Aorta (tissue), 5 donors: ENCODE results near the gene MEF2B. TPM values are rescaled to one million over a fixed set of nuclear protein-coding genes. Genes with fewer than 3 reads are reported as not detected.
A peak's percentile ranks its signal among the peaks of the same experiment; 100 is the strongest.

ENCODE experiments used
- ATAC-seq: fragments of 200-7000 bp; cut with Tn5 transposase; one replicate; pipeline ENCODE4 v1.9.1; 2022; ENCODE audit warnings: moderate library complexity; ENCODE audit not compliant: low FRiP score
- DNase-seq, 2 donors: peaks; one replicate each; pipeline ENCODE4 v3.0.0-alpha.2; 2020
- H3K27ac ChIP-seq, 2 donors: one replicate each; pipeline ENCODE4 v1.5.1; 2013; ENCODE audit warnings: low read length in 2 of 2, mild to moderate bottlenecking in 2 of 2, moderate library complexity in 2 of 2, control low read depth in 1 of 2, inconsistent platforms in 1 of 2, low read depth in 1 of 2
- H3K27me3 ChIP-seq, 2 donors: one replicate each; pipeline ENCODE4 v1.6.1; 2013; ENCODE audit warnings: control low read depth in 1 of 2, low read length in 1 of 2, mild to moderate bottlenecking in 1 of 2, moderate library complexity in 1 of 2; ENCODE audit not compliant: insufficient read depth in 2 of 2, control insufficient read depth in 1 of 2
- H3K36me3 ChIP-seq, 2 donors: one replicate each; pipeline ENCODE4 v1.6.1; 2013; ENCODE audit warnings: control low read depth in 1 of 2, low read length in 1 of 2, mild to moderate bottlenecking in 1 of 2; ENCODE audit not compliant: insufficient read depth in 2 of 2, control insufficient read depth in 1 of 2
- H3K4me1 ChIP-seq, 2 donors: one replicate each; pipeline ENCODE4 v1.6.1; 2013; ENCODE audit warnings: low read length in 2 of 2, control low read depth in 1 of 2, mild to moderate bottlenecking in 1 of 2, moderate library complexity in 1 of 2; ENCODE audit not compliant: insufficient read depth in 2 of 2, control insufficient read depth in 1 of 2
- H3K4me3 ChIP-seq, 2 donors: one replicate each; pipeline ENCODE4 v1.5.1; 2013; ENCODE audit warnings: low read length in 2 of 2, control low read depth in 1 of 2, mild to moderate bottlenecking in 1 of 2
- H3K9me3 ChIP-seq: one replicate; pipeline ENCODE4 v1.6.1; 2013; ENCODE audit warnings: mild to moderate bottlenecking, low read length; ENCODE audit not compliant: control insufficient read depth
- WGBS, 2 donors: extraction: QIAGEN DNeasy Blood & Tissue Kit; methylation state at CpG; one replicate each; pipeline ENCODE4 v1.1.7; 2013; 5-methylcytosine and 5-hydroxymethylcytosine counted together
- intact Hi-C, 2 donors: fragments of 100-400 bp; cut with DNase I; formaldehyde crosslinking; loops; one replicate each; pipeline versions ENCODE4 v1.14.2 to v1.15.0; 2022
- polyA plus RNA-seq, 2 donors: library from polyadenylated mRNA; stranded (reverse); fragments of 200-250 nt; gene quantifications; one replicate each; pipeline ENCODE4 v1.2.3, GENCODE V29; 2013
- total RNA-seq, 2 donors: library from RNA; stranded (reverse); fragmentation: NEBNext Ultra II Directional; extraction: Animal tissue kit (Norgen Biotek cat#: 25700); gene quantifications; one replicate each; pipeline ENCODE4 v1.2.1, GENCODE V29; 2021
- donor health status: healthy with polysubstance abuse.
- donor health status: Bipolar disorder and iron deficiency.
- donor health status: DM: no; HTN: no; CAD: no.
- donor health status: DM: no; HTN: no; CAD: no.
- donor health status: DM: yes; HTN: yes; CAD: no.

Gene MEF2B
- total and polyA plus RNA-seq, 4 donors, result 1.6 to 2.4 (median 1.8) TPM; not detected in 1

GRCh38 chr19:19202707-19203011 is 32.6 kb upstream of the MEF2B start:
- intact Hi-C loops, result loop anchor here in 1 of 2 donors (10.0 kb wide), 1 partner anchor 122 kb away; the partner anchor contains the start of genes MAU2 and SUGP1
- no peaks in the 10 kb centered on the region for H3K9me3 ChIP-seq
- WGBS, 2 donors, result 18 to 21% methylated on average over 11 of the region's 11 CpGs
- H3K4me3 ChIP-seq, result peak overlapping the region; percentile 59 to 62
- ATAC-seq (no peak), DNase-seq (no peak)
- no peaks in the 10 kb centered on the region for H3K4me1 ChIP-seq
- peaks cover 0 to 2% of the 10 kb centered on the region in 2 donors for H3K36me3 ChIP-seq
- peak overlapping the region in 1 of 2 donors; percentile 19 for H3K27ac ChIP-seq
- no peaks in the 10 kb centered on the region for H3K27me3 ChIP-seq

GRCh38 chr19:19201697-19202630 is 31.9 kb upstream of the MEF2B start:
- 77 to 78% methylated on average over 19 of the region's 19 CpGs for WGBS, 2 donors
- Histone ChIP-seq H3K9me3 (no peaks in the 10 kb centered on the region), H3K27ac (no peak overlapping the region)

GRCh38 chr19:19193926-19194325 is 23.9 kb upstream of the MEF2B start:
- Histone ChIP-seq H3K27me3 (no peaks in the 10 kb centered on the region), H3K9me3 (no peaks in the 10 kb centered on the region), H3K36me3 (peaks cover 0 to 4% of the 10 kb centered on the region in 2 donors), H3K4me1 (no peaks in the 10 kb centered on the region), H3K27ac (no peak overlapping the region), H3K4me3 (no peak overlapping the region)
- DNase-seq, result no peak
- no peak for ATAC-seq
- intact Hi-C loops, result loop anchor here in 1 of 2 donors (5.0 kb wide), 1 partner anchor 132 kb away; the partner anchor contains the start of gene SLC25A42
- 70 to 76% methylated on average over 5 of the region's 5 CpGs for WGBS, 2 donors

More at GRCh38 chr19:19201697-19202630, 31.9 kb upstream of the MEF2B start:
- peaks cover 0 to 4% of the 10 kb centered on the region in 2 donors for H3K36me3 ChIP-seq
- ATAC-seq (no peak), DNase-seq (no peak)
- H3K4me3 ChIP-seq, result no peak overlapping the region
- H3K27me3 ChIP-seq, result no peaks in the 10 kb centered on the region
- no peaks in the 10 kb centered on the region for H3K4me1 ChIP-seq
- intact Hi-C loops, result loop anchor here in 1 of 2 donors (10.0 kb wide), 1 partner anchor 123 kb away; the partner anchor contains the start of genes MAU2 and SUGP1

- Histone ChIP-seq H3K36me3 (peaks cover 0 to 2% of the 10 kb centered on the region in 2 donors), H3K27me3 (no peaks in the 10 kb centered on the region), H3K9me3 (no peaks in the 10 kb centered on the region), H3K27ac (peak overlapping the region in 1 of 2 donors; percentile 56), H3K4me1 (no peaks in the 10 kb centered on the region), H3K4me3 (peak overlapping the region; percentile 71 to 93)
- no peak for DNase-seq
- intact Hi-C loops, result loop anchor here in 1 of 2 donors (5.0 kb wide), 1 partner anchor 131 kb away; the partner anchor contains the start of gene SLC25A42
- ATAC-seq, result no peak
- 1% methylated on average over 22 of the region's 22 CpGs for WGBS, 2 donors
Observed at GRCh38 chr19:19192910-19193423, 22.9 kb upstream of the MEF2B start.

GRCh38 chr19:19192078-19192882 is 22.2 kb upstream of the MEF2B start, which contains the start of the genes BORCS8 and RFXANK:
BORCS8 (minus strand) TSS chr19:19192152; CDS start chr19:19192117, 35 bp downstream.
RFXANK (plus strand) TSS chr19:19192258; CDS start chr19:19193947, 1,689 bp downstream.
- Histone ChIP-seq H3K4me1 (no peaks in the 10 kb centered on the region), H3K9me3 (no peaks in the 10 kb centered on the region)
- 0 to 1% methylated on average over 52 to 53 of the region's 53 CpGs for WGBS, 2 donors

GRCh38 chr19:19191768-19192077 is 21.7 kb upstream of the MEF2B start:
- no peaks in the 10 kb centered on the region for H3K36me3 ChIP-seq
- 0 to 1% methylated on average over 17 of the region's 17 CpGs for WGBS, 2 donors

More at GRCh38 chr19:19192078-19192882, 22.2 kb upstream of the MEF2B start, which contains the start of the genes BORCS8 and RFXANK:
- Histone ChIP-seq H3K27me3 (no peaks in the 10 kb centered on the region), H3K36me3 (peaks cover 0 to 2% of the 10 kb centered on the region in 2 donors), H3K27ac (peak within 1 kb of the TSS; percentile 58 to 81), H3K4me3 (peak within 1 kb of the TSS; percentile 71 to 93)
- intact Hi-C loops, result loop anchor here in 1 of 2 donors (5.0 kb wide), 1 partner anchor 130 kb away; the partner anchor contains the start of gene SLC25A42
- ATAC-seq (peak; percentile 97), DNase-seq (peak; percentile 99 to 100)

GRCh38 chr19:19186742-19187141 is 16.7 kb upstream of the MEF2B start:
- Histone ChIP-seq H3K36me3 (peaks cover 0 to 3% of the 10 kb centered on the region in 2 donors), H3K9me3 (no peaks in the 10 kb centered on the region), H3K27ac (no peak overlapping the region), H3K4me1 (no peaks in the 10 kb centered on the region), H3K27me3 (no peaks in the 10 kb centered on the region), H3K4me3 (no peak overlapping the region)
- WGBS, 2 donors, result 93 to 96% methylated on average over 14 of the region's 14 CpGs
- no peak for DNase-seq
- no peak for ATAC-seq
- intact Hi-C loops, result no loop called here

More at GRCh38 chr19:19191768-19192077, 21.7 kb upstream of the MEF2B start:
- H3K27ac ChIP-seq, result peak overlapping the region in 1 of 2 donors; percentile 25
- intact Hi-C loops, result loop anchor here in 1 of 2 donors (5.0 kb wide), 1 partner anchor 129 kb away; the partner anchor contains the start of gene SLC25A42
- ATAC-seq (no peak), DNase-seq (no peak)
- no peaks in the 10 kb centered on the region for H3K4me1 ChIP-seq
- no peaks in the 10 kb centered on the region for H3K27me3 ChIP-seq
- H3K4me3 ChIP-seq, result peak overlapping the region; percentile 62 to 74
- H3K9me3 ChIP-seq, result no peaks in the 10 kb centered on the region
